Measurements from ENCODE around the gene WWOX.

The WWOX gene

GRCh38 chr16:79054211-79054984 is 954.9 kb downstream of the WWOX start:
- no peak for TF ChIP-seq POLR2A (IDR thresholded peaks at IDR 0.05; ENCODE audit: low read length)
- TF ChIP-seq GATA1 (IDR thresholded peaks at IDR 0.05; ENCODE audit: low read depth, low read length) = no peak
- DNase-seq = no peak

GRCh38 chr16:79055251-79055970 is 956.0 kb downstream of the WWOX start:
- DNase-seq = no peak
- TF ChIP-seq GATA1 (IDR thresholded peaks at IDR 0.05; ENCODE audit: low read depth, low read length) = no peak
- TF ChIP-seq POLR2A (IDR thresholded peaks at IDR 0.05; ENCODE audit: low read length) = no peak

GRCh38 chr16:79061181-79061580 is 961.7 kb downstream of the WWOX start:
- DNase-seq = no peak
- TF ChIP-seq POLR2A (IDR thresholded peaks at IDR 0.05; ENCODE audit: low read length) (no peak), GATA1 (IDR thresholded peaks at IDR 0.05; ENCODE audit: low read depth, low read length) (no peak)

- TF ChIP-seq POLR2A (IDR thresholded peaks at IDR 0.05; ENCODE audit: low read length) (no peak), GATA1 (IDR thresholded peaks at IDR 0.05; ENCODE audit: low read depth, low read length) (no peak)
- DNase-seq = no peak
Measured at GRCh38 chr16:79062336-79062735, 962.9 kb downstream of the WWOX start.

GRCh38 chr16:79062821-79063220 is 963.4 kb downstream of the WWOX start:
- no peak for DNase-seq
- TF ChIP-seq GATA1 (IDR thresholded peaks at IDR 0.05; ENCODE audit: low read depth, low read length) (no peak), POLR2A (IDR thresholded peaks at IDR 0.05; ENCODE audit: low read length) (no peak)

- TF ChIP-seq POLR2A (IDR thresholded peaks at IDR 0.05; ENCODE audit: low read length) (no peak), GATA1 (IDR thresholded peaks at IDR 0.05; ENCODE audit: low read depth, low read length) (no peak)
- DNase-seq = no peak
Measured at GRCh38 chr16:79064256-79064972, 965.0 kb downstream of the WWOX start.

GRCh38 chr16:79066561-79066960 is 967.1 kb downstream of the WWOX start:
- no peak for DNase-seq
- TF ChIP-seq POLR2A (IDR thresholded peaks at IDR 0.05; ENCODE audit: low read length) (no peak), GATA1 (IDR thresholded peaks at IDR 0.05; ENCODE audit: low read depth, low read length) (no peak)

- no peak for DNase-seq
- no peak for TF ChIP-seq GATA1 (IDR thresholded peaks at IDR 0.05; ENCODE audit: low read depth, low read length)
Measured at GRCh38 chr16:79067600-79067999, 968.1 kb downstream of the WWOX start.

- TF ChIP-seq GATA1 (IDR thresholded peaks at IDR 0.05; ENCODE audit: low read depth, low read length) (no peak), POLR2A (IDR thresholded peaks at IDR 0.05; ENCODE audit: low read length) (no peak)
- no peak for DNase-seq
Measured at GRCh38 chr16:79069121-79069520, 969.7 kb downstream of the WWOX start.

GRCh38 chr16:79069633-79070032 is 970.2 kb downstream of the WWOX start:
- no peak for TF ChIP-seq GATA1 (IDR thresholded peaks at IDR 0.05; ENCODE audit: low read depth, low read length)
- TF ChIP-seq POLR2A (IDR thresholded peaks at IDR 0.05; ENCODE audit: low read length) = no peak
- no peak for DNase-seq

GRCh38 chr16:79071424-79071823 is 972.0 kb downstream of the WWOX start:
- DNase-seq = no peak
- TF ChIP-seq GATA1 (IDR thresholded peaks at IDR 0.05; ENCODE audit: low read depth, low read length) (no peak), POLR2A (IDR thresholded peaks at IDR 0.05; ENCODE audit: low read length) (no peak)

- no peak for TF ChIP-seq POLR2A (IDR thresholded peaks at IDR 0.05; ENCODE audit: low read length)
- no peak for TF ChIP-seq GATA1 (IDR thresholded peaks at IDR 0.05; ENCODE audit: low read depth, low read length)
Measured at GRCh38 chr16:79072517-79072916, 973.1 kb downstream of the WWOX start.

GRCh38 chr16:79073566-79073965 is 974.1 kb downstream of the WWOX start:
- no peak for TF ChIP-seq GATA1 (IDR thresholded peaks at IDR 0.05; ENCODE audit: low read depth, low read length)
- no peak for TF ChIP-seq POLR2A (IDR thresholded peaks at IDR 0.05; ENCODE audit: low read length)
- DNase-seq = no peak

More at GRCh38 chr16:79072517-79072916, 973.1 kb downstream of the WWOX start:
- no peak for DNase-seq

- no peak for TF ChIP-seq GATA1 (IDR thresholded peaks at IDR 0.05; ENCODE audit: low read depth, low read length)
- TF ChIP-seq POLR2A (IDR thresholded peaks at IDR 0.05; ENCODE audit: low read length) = no peak
Measured at GRCh38 chr16:79074541-79074940, 975.1 kb downstream of the WWOX start.

More at GRCh38 chr16:79074541-79074940, 975.1 kb downstream of the WWOX start:
- DNase-seq = no peak
